Panc1 (cell line): Measurements from ENCODE around the gene PHYH. TPM values are rescaled to one million over a fixed set of nuclear protein-coding genes. Genes with fewer than 3 reads are reported as not detected.

Experiments used
- ATAC-seq: fragments of 200-7000 bp; cut with Tn5 transposase; 2 replicates; pipeline ENCODE4 v1.9.1; 2020; ENCODE audit warnings: mild to moderate bottlenecking, moderate library complexity
- BruUV-seq: library from RNA; stranded (reverse); fragments of 400-500 nt; replicated peaks from 2 replicates; lab custom pipeline; 2021; lab: Mats Ljungman, UMichigan
- CTCF ChIA-PET: fragments of 300-600 bp; sonication (Branson Sonifier 250); formaldehyde crosslinking; loops from one replicate; lab custom pipeline; 2022; ENCODE audit warnings: antibody characterized with exemption; lab: Charles Lee
- POLR2A ChIA-PET: fragments of 300-600 bp; sonication (Branson Sonifier 250); formaldehyde crosslinking; loops from one replicate; lab custom pipeline; 2022; ENCODE audit warnings: antibody characterized with exemption; lab: Charles Lee
- DNase-seq: peaks from one replicate; pipeline ENCODE4 v3.0.0-alpha.2; 2010; ENCODE audit warnings: low read depth, low spot score
- H3K27ac ChIP-seq: 2 replicates; pipeline ENCODE4 v1.5.1; 2011; ENCODE audit warnings: mild to moderate bottlenecking, low read length, inconsistent platforms
- H3K27me3 ChIP-seq: fragments of 200-500 bp; sonication (Bioruptor generic); 2 replicates; pipeline ENCODE4 v1.6.0; 2014; ENCODE audit warnings: low read length, inconsistent platforms; ENCODE audit not compliant: control insufficient read depth, insufficient read depth
- H3K36me3 ChIP-seq: fragments of 200-500 bp; sonication (Bioruptor generic); 2 replicates; pipeline ENCODE4 v1.5.1; 2014; ENCODE audit warnings: inconsistent platforms, mild to moderate bottlenecking, low read length, moderate library complexity; ENCODE audit not compliant: control insufficient read depth, insufficient read depth
- H3K4me1 ChIP-seq: 2 replicates; pipeline ENCODE4 v1.5.1; 2011; ENCODE audit warnings: inconsistent platforms, mild to moderate bottlenecking, low read length, moderate library complexity; ENCODE audit not compliant: control insufficient read depth, insufficient read depth
- H3K4me3 ChIP-seq, 2 experiments: 2 replicates each; pipeline ENCODE4 v1.5.1; 2011 to 2012; ENCODE audit warnings: low read depth in 2 of 2, low read length in 2 of 2, mild to moderate bottlenecking in 2 of 2, inconsistent platforms in 1 of 2, moderate library complexity in 1 of 2
- H3K9me3 ChIP-seq: fragments of 200-500 bp; sonication (Bioruptor generic); 2 replicates; pipeline ENCODE4 v1.5.1; 2014; ENCODE audit warnings: low read depth, mild to moderate bottlenecking, inconsistent platforms, low read length, moderate library complexity; ENCODE audit not compliant: control insufficient read depth, insufficient read depth
- POLR2AphosphoS5 ChIP-seq: IDR thresholded peaks from 2 replicates; pipeline ENCODE4 v1.6.1; 2012; ENCODE audit warnings: mild to moderate bottlenecking, low read depth, low read length, moderate library complexity
- SIN3A ChIP-seq: IDR thresholded peaks from 2 replicates; pipeline ENCODE4 v1.6.1; 2012; ENCODE audit warnings: low read depth, mild to moderate bottlenecking, low read length, moderate library complexity, borderline replicate concordance; ENCODE audit not compliant: insufficient read depth
- TCF7L2 ChIP-seq: IDR thresholded peaks from 2 replicates; pipeline ENCODE4 v1.6.1; 2011; ENCODE audit warnings: mild to moderate bottlenecking, low read depth, low read length, inconsistent platforms
- in situ Hi-C: cut with HindIII; loops from 2 replicates; pipeline ENCODE4 v1.10.0; 2016; ENCODE audit warnings: low sequenced_read_pairs, low pct_unique_long_range_greater_than_20kb
- intact Hi-C: fragments of 100-400 bp; cut with micrococcal nuclease; formaldehyde crosslinking; loops from one replicate; pipeline ENCODE4 v1.10.0; 2022; ENCODE audit not compliant: unreplicated experiment
- total RNA-seq: library from RNA; stranded (reverse); gene quantifications from one replicate; pipeline ENCODE4 v1.2.1, GENCODE V29; 2021; ENCODE audit not compliant: unreplicated experiment
- TF ChIP-seq, protein P1 (sequence below), 2 experiments: IDR thresholded peaks; 2 replicates each; pipeline ENCODE4 v1.6.1; 2011 to 2012; ENCODE audit warnings: low read depth in 2 of 2, control low read depth in 1 of 2, low read length in 1 of 2, mild to moderate bottlenecking in 1 of 2, moderate library complexity in 1 of 2; ENCODE audit not compliant: insufficient read depth in 1 of 2
- TF ChIP-seq, protein P2 (sequence below): fragments of 450-650 bp; IDR thresholded peaks from 2 replicates; pipeline ENCODE4 v1.5.1; 2017; ENCODE audit warnings: mild to moderate bottlenecking

The PHYH gene
- total RNA-seq, 1 experiment from 2014 or later, result 41.3 TPM

DNA sequence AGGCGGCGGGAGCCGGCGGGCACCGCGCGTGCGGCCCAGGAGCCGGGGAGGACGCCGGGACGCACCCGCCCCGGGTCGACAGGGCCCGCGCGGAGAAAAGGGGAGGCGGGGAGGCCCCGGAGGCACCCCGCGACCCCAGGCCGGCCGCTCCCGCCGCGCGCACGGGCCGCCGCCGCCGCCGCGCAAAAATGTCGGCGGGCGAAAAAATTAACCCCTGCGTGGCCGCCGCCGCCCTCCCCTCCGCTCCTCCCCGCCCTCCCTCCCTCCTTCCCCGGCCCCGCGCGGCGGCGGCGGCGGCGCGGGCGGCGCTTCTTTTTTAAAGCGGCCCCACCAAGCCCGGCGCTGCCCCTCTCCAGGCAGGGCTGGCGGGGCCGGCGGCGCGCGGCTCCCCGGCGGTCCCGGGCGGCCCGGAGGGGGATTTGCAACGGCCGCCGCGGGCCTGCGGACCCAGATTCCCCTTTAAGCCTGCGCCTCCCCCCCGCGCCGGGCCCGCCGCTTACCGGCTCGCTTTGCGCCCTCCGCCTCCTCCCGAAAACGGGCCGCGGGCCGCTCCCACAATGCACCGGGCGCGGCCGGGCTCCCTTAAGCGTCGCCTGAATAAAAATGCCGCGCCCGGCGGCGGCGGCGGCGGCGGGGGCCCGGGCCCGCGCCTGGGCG lies 47.8 kb upstream of the PHYH start:
- POLR2A ChIA-PET, result no interaction called here
- ATAC-seq (peak; percentile 83), DNase-seq (no peak)
- BruUV-seq, result no TSS peak
- no peaks in the 10 kb centered on the region for H3K9me3 ChIP-seq
- intact Hi-C loops (no loop called here), in situ Hi-C loops (no loop called here)
- no peaks in the 10 kb centered on the region for H3K27me3 ChIP-seq
- CTCF ChIA-PET, result no interaction called here
- no peak overlapping the region for H3K27ac ChIP-seq
- TF ChIP-seq, protein P1, sequence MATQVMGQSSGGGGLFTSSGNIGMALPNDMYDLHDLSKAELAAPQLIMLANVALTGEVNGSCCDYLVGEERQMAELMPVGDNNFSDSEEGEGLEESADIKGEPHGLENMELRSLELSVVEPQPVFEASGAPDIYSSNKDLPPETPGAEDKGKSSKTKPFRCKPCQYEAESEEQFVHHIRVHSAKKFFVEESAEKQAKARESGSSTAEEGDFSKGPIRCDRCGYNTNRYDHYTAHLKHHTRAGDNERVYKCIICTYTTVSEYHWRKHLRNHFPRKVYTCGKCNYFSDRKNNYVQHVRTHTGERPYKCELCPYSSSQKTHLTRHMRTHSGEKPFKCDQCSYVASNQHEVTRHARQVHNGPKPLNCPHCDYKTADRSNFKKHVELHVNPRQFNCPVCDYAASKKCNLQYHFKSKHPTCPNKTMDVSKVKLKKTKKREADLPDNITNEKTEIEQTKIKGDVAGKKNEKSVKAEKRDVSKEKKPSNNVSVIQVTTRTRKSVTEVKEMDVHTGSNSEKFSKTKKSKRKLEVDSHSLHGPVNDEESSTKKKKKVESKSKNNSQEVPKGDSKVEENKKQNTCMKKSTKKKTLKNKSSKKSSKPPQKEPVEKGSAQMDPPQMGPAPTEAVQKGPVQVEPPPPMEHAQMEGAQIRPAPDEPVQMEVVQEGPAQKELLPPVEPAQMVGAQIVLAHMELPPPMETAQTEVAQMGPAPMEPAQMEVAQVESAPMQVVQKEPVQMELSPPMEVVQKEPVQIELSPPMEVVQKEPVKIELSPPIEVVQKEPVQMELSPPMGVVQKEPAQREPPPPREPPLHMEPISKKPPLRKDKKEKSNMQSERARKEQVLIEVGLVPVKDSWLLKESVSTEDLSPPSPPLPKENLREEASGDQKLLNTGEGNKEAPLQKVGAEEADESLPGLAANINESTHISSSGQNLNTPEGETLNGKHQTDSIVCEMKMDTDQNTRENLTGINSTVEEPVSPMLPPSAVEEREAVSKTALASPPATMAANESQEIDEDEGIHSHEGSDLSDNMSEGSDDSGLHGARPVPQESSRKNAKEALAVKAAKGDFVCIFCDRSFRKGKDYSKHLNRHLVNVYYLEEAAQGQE (IDR thresholded peaks at IDR 0.05; ENCODE audit: insufficient read depth in 1 of 2, low read depth in 2 of 2, low read length in 1 of 2), result no peak
- TF ChIP-seq POLR2AphosphoS5 (no peak), SIN3A (no peak), TCF7L2 (no peak)
- TF ChIP-seq, protein P2, sequence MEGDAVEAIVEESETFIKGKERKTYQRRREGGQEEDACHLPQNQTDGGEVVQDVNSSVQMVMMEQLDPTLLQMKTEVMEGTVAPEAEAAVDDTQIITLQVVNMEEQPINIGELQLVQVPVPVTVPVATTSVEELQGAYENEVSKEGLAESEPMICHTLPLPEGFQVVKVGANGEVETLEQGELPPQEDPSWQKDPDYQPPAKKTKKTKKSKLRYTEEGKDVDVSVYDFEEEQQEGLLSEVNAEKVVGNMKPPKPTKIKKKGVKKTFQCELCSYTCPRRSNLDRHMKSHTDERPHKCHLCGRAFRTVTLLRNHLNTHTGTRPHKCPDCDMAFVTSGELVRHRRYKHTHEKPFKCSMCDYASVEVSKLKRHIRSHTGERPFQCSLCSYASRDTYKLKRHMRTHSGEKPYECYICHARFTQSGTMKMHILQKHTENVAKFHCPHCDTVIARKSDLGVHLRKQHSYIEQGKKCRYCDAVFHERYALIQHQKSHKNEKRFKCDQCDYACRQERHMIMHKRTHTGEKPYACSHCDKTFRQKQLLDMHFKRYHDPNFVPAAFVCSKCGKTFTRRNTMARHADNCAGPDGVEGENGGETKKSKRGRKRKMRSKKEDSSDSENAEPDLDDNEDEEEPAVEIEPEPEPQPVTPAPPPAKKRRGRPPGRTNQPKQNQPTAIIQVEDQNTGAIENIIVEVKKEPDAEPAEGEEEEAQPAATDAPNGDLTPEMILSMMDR, result no peak
- peaks cover 3% of the 10 kb centered on the region; the same call in 1 of the 2 replicates for H3K4me1 ChIP-seq
- H3K36me3 ChIP-seq, result peaks cover 7% of the 10 kb centered on the region
- peak overlapping the region in 1 of 2 experiments; percentile 73; a peak in 2 of 4 replicates for H3K4me3 ChIP-seq

DNA sequence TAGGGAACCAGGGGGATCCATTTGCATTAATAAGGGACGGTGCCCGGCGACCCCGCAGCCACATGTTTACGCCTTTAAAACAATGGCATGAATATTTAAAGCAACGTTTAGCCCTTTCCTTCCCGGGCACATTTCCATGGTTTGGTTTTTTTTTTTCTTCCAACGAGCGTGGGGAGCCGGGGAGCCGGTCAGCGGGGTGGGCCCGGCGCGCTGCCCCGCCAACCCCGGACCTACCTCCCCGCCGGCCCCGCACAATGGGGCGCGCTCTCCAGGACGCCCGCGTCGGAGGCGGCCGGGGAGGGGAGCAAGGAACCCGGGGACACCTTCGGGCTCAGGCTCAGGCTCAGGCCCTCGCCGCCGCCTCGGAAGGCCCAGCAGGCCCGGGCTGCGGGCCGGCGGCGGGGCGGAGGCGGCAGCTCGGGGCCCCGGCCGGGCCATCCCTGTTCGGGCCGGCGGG lies 47.2 kb upstream of the PHYH start:
- ATAC-seq (peak; percentile 43), DNase-seq (no peak)
- Histone ChIP-seq H3K9me3 (no peaks in the 10 kb centered on the region), H3K27ac (peak overlapping the region; percentile 91), H3K27me3 (no peaks in the 10 kb centered on the region), H3K4me3 (peak overlapping the region; percentile 68 to 73), H3K36me3 (peaks cover 7% of the 10 kb centered on the region), H3K4me1 (peaks cover 3% of the 10 kb centered on the region; the same call in 1 of the 2 replicates)
- ChIA-PET POLR2A (no interaction called here), CTCF (no interaction called here)
- in situ Hi-C loops, result no loop called here
- intact Hi-C loops, result no loop called here
- no TSS peak for BruUV-seq
- TF ChIP-seq POLR2AphosphoS5 (no peak), TCF7L2 (no peak), SIN3A (no peak)
- TF ChIP-seq, protein P1 (IDR thresholded peaks at IDR 0.05; ENCODE audit: insufficient read depth in 1 of 2, low read depth in 2 of 2, low read length in 1 of 2), result no peak
- TF ChIP-seq, protein P2, result no peak
